NCI-H1105 treated with DMSO at 0.1 percent for 48 hours (cell line): ENCODE data around the gene RPL28.

Experiments used
- DNase-seq: peaks from one replicate; lab custom pipeline; 2025; lab: John Stamatoyannopoulos, UW

The RPL28 gene

GRCh38 chr19:55373306-55373992 lies 12.3 kb upstream of the RPL28 start:
- DNase-seq = no peak

- DNase-seq = no peak
These were observed 11.6 kb upstream of the RPL28 start for GRCh38 chr19:55373993-55374757.

GRCh38 chr19:55376241-55376933 lies 9.3 kb upstream of the RPL28 start, which contains the start of gene TMEM190:
TSS of gene TMEM190 (plus strand) at chr19:55376826. CDS start at chr19:55376854, 28 bp downstream.
- DNase-seq = no peak

- DNase-seq = no peak
These were observed 8.2 kb upstream of the RPL28 start for GRCh38 chr19:55377356-55378131.

- no peak for DNase-seq
These were observed 6.6 kb upstream of the RPL28 start for GRCh38 chr19:55379174-55379573.

- DNase-seq = no peak
These were observed 3.7 kb upstream of the RPL28 start for GRCh38 chr19:55382013-55382412.

GRCh38 chr19:55382522-55383054 lies 3.1 kb upstream of the RPL28 start:
- no peak for DNase-seq

GRCh38 chr19:55383279-55384130 lies 2.2 kb upstream of the RPL28 start:
- DNase-seq = peak; percentile 68

- DNase-seq = peak; percentile 46
These were observed 1.4 kb upstream of the RPL28 start, which contains the start of gene TMEM238 for GRCh38 chr19:55384131-55384919. TSS of gene TMEM238 (minus strand) at chr19:55384292. CDS start at chr19:55384259, 33 bp downstream.

GRCh38 chr19:55384920-55385723 lies 610 bp upstream of the RPL28 start:
- peak; percentile 98 for DNase-seq

GRCh38 chr19:55386493-55386971 lies 800 bp downstream of the RPL28 start:
- no peak for DNase-seq

- DNase-seq = no peak
These were observed 2.2 kb downstream of the RPL28 start for GRCh38 chr19:55387736-55388497.

- no peak for DNase-seq
These were observed 3.9 kb downstream of the RPL28 start for GRCh38 chr19:55389386-55390317.

- DNase-seq = no peak
These were observed 4.7 kb downstream of the RPL28 start for GRCh38 chr19:55390461-55390880.

GRCh38 chr19:55391191-55391670 lies 5.5 kb downstream of the RPL28 start:
- DNase-seq = no peak

- DNase-seq = no peak
These were observed 6.2 kb downstream of the RPL28 start for GRCh38 chr19:55391702-55392615.
